HEK293T (cell line): ENCODE results near the gene ARX.

Source experiments
- ARNT ChIP-seq: fragments of 450-650 bp; IDR thresholded peaks from 2 replicates; pipeline ENCODE4 v1.6.1; 2017; ENCODE audit warnings: mild to moderate bottlenecking
- ELF4 ChIP-seq: fragments of 450-650 bp; IDR thresholded peaks from 2 replicates; pipeline ENCODE4 v1.6.1; 2017; ENCODE audit warnings: antibody characterized with exemption
- FOXA1 ChIP-seq: fragments of 450-650 bp; IDR thresholded peaks from 2 replicates; pipeline ENCODE4 v1.6.1; 2016; ENCODE audit warnings: mild to moderate bottlenecking
- LEF1 ChIP-seq: fragments of 450-650 bp; IDR thresholded peaks from 2 replicates; pipeline ENCODE4 v1.6.1; 2017; ENCODE audit warnings: mild to moderate bottlenecking, borderline replicate concordance
- SP1 ChIP-seq: fragments of 450-650 bp; IDR thresholded peaks from 2 replicates; pipeline ENCODE4 v1.6.1; 2017
- SUZ12 ChIP-seq: fragments of 450-650 bp; IDR thresholded peaks from 2 replicates; pipeline ENCODE4 v1.6.1; 2016; ENCODE audit warnings: mild to moderate bottlenecking

GRCh38 chrX:25025615-25026014 is 9.8 kb upstream of the ARX start:
- TF ChIP-seq SP1 (no peak), ELF4 (no peak), SUZ12 (no peak), LEF1 (no peak), FOXA1 (no peak), ARNT (no peak)
